Stimulated activated naive B cell treated with anti-CD40 and anti-IgM and Interleukin-4, amounts not matched to agents 10 μg/mL and 1 μg/mL and 100 μg/mL, for 72 hours (primary cell): ENCODE data around the gene CYS1.

ENCODE experiments used
- ATAC-seq, 2 donors: fragments of 150-1000 bp; cut with Tn5 transposase; replicated peaks; 2 replicates each; pipeline ENCODE4 v1.10.0; 2021; ENCODE audit warnings: moderate library complexity in 1 of 2
- DNase-seq: peaks from one replicate; pipeline ENCODE4 v3.0.0; 2021
- H3K27ac Mint-ChIP-seq: one replicate; pipeline ENCODE4 v1.8.0; 2022; ENCODE audit warnings: mild to moderate bottlenecking, mixed read lengths
- H3K27me3 Mint-ChIP-seq, 2 donors: one replicate each; pipeline ENCODE4 v1.8.0; 2022; ENCODE audit warnings: mixed read lengths in 2 of 2
- H3K36me3 Mint-ChIP-seq, 2 donors: one replicate each; pipeline ENCODE4 v1.8.0; 2022; ENCODE audit warnings: mixed read lengths in 2 of 2, mild to moderate bottlenecking in 1 of 2
- H3K4me1 Mint-ChIP-seq, 2 donors: one replicate each; pipeline ENCODE4 v1.8.0; 2022; ENCODE audit warnings: mixed read lengths in 2 of 2, mild to moderate bottlenecking in 1 of 2
- H3K4me3 Mint-ChIP-seq, 2 donors: one replicate each; pipeline ENCODE4 v1.8.0; 2022; ENCODE audit warnings: mild to moderate bottlenecking in 2 of 2, mixed read lengths in 2 of 2, moderate library complexity in 1 of 2
- H3K9me3 Mint-ChIP-seq, 2 donors: one replicate each; pipeline ENCODE4 v1.8.0; 2022; ENCODE audit warnings: mixed read lengths in 2 of 2, mild to moderate bottlenecking in 1 of 2

CYS1 gene

DNA sequence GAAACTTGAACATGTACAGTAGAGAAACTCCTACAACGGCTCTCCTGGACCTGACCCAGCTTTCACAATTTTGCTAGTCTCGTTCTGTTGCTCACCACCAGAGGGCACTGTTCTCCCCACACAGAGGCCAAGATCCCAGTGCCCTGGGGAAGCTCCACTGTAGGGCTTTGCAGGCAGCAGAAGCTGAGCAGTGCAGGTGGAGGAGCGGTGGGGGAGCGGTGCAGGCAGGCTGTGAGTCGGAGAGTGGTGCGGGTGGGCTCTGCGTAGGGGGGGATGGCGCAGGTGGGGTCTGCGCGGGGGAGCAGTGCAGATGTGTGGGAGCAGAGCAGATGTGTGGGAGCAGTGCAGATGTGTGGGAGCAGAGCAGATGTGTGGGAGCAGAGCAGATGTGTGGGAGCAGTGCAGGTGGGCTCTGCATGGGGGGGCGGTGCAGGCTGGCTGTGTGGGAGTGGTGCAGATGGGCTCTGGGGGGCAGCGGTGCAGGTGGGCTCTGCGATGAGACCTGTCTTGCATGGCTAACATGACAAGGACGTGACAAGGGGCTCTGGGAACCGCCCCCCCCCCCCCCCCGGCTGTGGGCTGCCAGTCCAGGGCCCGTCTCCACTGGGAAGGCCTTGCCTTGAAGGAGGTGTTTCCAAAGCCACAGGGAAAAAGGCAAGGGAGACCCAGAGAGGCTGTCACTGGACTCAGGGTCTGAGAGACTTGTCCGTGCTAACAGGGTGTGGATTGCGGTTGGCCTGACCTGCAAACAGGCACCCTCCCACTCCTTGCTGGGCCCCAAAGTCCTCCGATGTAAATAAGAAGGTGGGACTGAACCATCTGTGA lies 7.3 kb downstream of the CYS1 start:
- Mint-ChIP-seq H3K4me1 (peaks cover 7 to 10% of the 10 kb centered on the region in 2 donors), H3K27ac (no peak overlapping the region), H3K27me3 (peaks cover 39 to 56% of the 10 kb centered on the region in 2 donors), H3K36me3 (peaks cover 2 to 3% of the 10 kb centered on the region in 2 donors), H3K4me3 (no peak overlapping the region), H3K9me3 (peaks cover 4 to 5% of the 10 kb centered on the region in 2 donors)
- ATAC-seq = peak; percentile 93 to 94
- peak; percentile 67 for DNase-seq

DNA sequence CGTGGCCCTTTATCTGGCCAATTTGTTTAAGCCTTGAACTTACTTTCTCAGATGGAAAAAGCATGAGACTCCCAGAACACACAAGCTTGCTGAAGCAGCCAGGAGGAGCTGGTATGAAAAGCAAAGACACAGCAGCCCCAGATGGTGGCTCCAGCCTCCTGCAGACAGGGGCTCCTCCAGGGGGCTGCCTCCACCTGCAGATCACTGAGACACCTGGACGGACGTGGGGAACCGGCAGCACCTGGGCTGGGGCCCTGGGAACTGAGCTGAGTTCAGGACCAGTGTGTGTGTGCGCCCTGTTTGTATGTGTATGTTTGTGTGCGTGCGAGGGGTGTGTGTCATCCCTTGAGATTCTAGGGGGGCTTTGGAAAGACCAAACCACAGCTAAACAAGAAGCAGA lies 8.6 kb downstream of the CYS1 start:
- H3K9me3 Mint-ChIP-seq = peaks cover 7% of the 10 kb centered on the region in 2 donors
- peaks cover 5% of the 10 kb centered on the region in 2 donors for H3K36me3 Mint-ChIP-seq
- peaks cover 7 to 10% of the 10 kb centered on the region in 2 donors for H3K4me1 Mint-ChIP-seq
- H3K4me3 Mint-ChIP-seq = no peak overlapping the region
- no peak for ATAC-seq
- no peak for DNase-seq
- H3K27me3 Mint-ChIP-seq = peaks cover 30 to 46% of the 10 kb centered on the region in 2 donors
- H3K27ac Mint-ChIP-seq = no peak overlapping the region

DNA sequence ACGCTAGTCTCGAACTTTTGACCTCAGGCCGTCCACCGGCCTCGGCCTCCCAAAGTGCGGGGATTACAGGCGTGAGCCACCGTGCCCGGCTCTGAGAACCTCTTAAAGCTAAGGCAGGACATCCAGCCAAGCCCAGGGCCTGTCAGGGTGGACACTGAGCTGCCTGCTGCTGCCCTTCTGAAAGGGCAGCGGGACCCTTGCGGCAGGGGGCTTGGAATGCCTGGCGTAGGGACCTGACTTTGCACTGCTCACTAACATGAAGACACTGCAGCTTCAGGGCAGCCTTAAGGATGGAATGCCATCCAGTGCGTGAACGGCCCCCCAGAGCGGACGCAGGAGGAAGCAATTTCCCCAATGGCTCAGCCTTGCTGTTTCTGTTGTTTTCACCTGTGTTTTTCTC lies 9.0 kb downstream of the CYS1 start:
- no peak overlapping the region for H3K27ac Mint-ChIP-seq
- peaks cover 29 to 46% of the 10 kb centered on the region in 2 donors for H3K27me3 Mint-ChIP-seq
- peaks cover 5% of the 10 kb centered on the region in 2 donors for H3K36me3 Mint-ChIP-seq
- no peak overlapping the region for H3K4me3 Mint-ChIP-seq
- no peak for ATAC-seq
- H3K4me1 Mint-ChIP-seq = peaks cover 6 to 7% of the 10 kb centered on the region in 2 donors
- peaks cover 7% of the 10 kb centered on the region in 2 donors for H3K9me3 Mint-ChIP-seq
- DNase-seq = no peak

DNA sequence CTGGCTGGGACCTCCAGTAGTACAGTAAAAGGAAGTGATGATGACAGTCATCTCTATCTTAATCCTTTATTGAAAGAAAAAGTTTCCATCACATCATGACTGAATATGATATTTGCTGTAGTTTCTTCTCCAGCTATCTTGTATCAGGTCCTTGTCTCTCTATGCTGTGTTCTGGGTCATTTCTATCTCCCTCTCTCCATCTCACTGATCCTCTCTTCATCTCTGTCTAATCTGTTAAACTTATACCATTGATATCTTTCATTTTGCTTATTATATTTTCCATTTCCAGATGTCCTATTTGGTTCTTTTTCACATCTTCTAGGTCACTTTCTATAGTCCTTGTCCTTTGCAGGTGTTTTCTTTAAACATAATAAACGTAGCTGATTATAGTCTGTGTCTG lies 12.3 kb downstream of the CYS1 start:
- H3K9me3 Mint-ChIP-seq = peaks cover 7% of the 10 kb centered on the region in 2 donors
- no peak overlapping the region for H3K4me3 Mint-ChIP-seq
- ATAC-seq = no peak
- H3K36me3 Mint-ChIP-seq = peaks cover 5% of the 10 kb centered on the region in 2 donors
- no peak for DNase-seq
- H3K27me3 Mint-ChIP-seq = peaks cover 13 to 35% of the 10 kb centered on the region in 2 donors
- H3K27ac Mint-ChIP-seq = no peak overlapping the region
- H3K4me1 Mint-ChIP-seq = peaks cover 4 to 6% of the 10 kb centered on the region in 2 donors

DNA sequence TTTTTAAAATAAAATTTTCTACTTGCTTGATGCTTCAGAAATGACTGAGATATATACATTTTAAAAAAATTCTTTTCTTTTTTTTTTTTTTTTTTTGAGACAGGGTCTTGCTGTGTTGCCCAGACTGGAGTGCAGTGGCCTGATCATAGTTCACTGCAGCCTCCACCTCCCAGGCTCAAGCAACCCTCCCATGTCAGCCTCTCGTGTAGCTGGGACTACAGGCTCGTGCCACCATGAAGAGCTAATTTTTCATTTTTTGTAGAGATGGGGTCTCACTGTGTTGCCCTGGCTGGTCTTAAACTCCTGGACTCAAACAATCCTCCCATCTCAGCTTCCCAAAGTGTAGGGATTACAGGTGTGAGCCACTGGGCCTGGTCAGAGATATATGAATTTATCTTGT lies 12.9 kb downstream of the CYS1 start:
- H3K4me1 Mint-ChIP-seq = peaks cover 0 to under 1% of the 10 kb centered on the region in 2 donors
- DNase-seq = no peak
- H3K27ac Mint-ChIP-seq = no peak overlapping the region
- peaks cover 5% of the 10 kb centered on the region in 2 donors for H3K36me3 Mint-ChIP-seq
- no peak for ATAC-seq
- H3K9me3 Mint-ChIP-seq = peaks cover 7% of the 10 kb centered on the region in 2 donors
- H3K27me3 Mint-ChIP-seq = peaks cover 8 to 30% of the 10 kb centered on the region in 2 donors
- no peak overlapping the region for H3K4me3 Mint-ChIP-seq

DNA sequence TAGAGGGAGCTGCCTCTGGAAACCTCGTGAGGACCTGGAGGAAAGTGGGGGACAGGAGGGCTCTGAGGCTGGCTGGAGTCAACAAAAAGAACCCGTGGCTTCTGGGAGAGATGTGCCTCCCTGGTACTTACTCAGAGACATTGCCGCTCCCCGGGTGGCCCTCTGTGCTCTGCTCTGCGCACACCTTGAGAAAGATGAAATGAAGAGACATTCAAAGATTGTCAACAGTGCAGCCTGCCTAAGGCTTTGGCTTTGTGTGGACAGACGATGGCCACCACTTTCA lies 14.5 kb downstream of the CYS1 start:
- Mint-ChIP-seq H3K9me3 (peaks cover 7% of the 10 kb centered on the region in 2 donors), H3K27ac (no peak overlapping the region), H3K4me3 (no peak overlapping the region), H3K27me3 (peaks cover 8 to 29% of the 10 kb centered on the region in 2 donors), H3K36me3 (peaks cover 5% of the 10 kb centered on the region in 2 donors), H3K4me1 (no peaks in the 10 kb centered on the region)
- DNase-seq = no peak
- ATAC-seq = no peak

DNA sequence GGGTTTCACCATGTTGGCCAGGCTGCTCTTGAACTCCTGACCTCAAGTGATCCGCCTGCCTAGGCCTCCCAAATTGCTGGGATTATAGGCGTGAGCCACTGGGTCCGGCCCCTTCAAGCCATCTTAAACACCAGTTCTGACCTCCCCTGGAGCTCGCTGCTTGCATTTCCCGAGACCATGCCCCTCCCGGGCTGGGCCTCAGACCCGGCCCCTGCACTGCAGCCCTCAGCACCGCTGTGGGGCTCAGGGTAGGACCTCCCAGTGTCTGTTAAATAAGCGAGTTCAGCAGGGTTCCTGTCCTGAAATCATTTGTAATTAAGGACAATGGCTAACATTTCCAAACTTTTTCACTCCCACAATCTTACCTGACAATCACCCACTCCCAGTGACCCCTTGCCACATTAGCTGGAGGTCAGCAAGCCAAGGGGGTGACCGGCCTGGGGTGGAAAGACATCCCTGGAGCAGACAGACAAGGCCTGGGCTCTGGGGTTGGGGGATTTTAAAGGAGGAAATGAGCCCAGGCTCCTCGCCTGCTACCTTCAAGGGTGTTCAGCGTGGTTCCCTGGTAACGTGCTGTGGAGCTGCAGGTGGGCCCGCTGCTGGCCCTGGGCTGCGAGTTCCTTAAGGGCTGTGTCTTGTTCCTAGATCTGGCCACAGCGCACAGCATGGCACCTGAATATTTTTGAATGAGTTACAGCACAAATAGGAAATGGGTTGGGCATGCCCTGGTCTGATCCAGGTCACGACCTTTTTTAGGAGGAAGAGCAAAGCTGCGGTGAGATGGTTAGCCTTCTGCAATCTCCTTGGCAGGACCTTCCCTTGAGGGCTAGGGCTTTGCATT lies 15.1 kb downstream of the CYS1 start:
- Mint-ChIP-seq H3K27ac (no peak overlapping the region), H3K9me3 (peaks cover 7% of the 10 kb centered on the region in 2 donors), H3K27me3 (peaks cover 8 to 27% of the 10 kb centered on the region in 2 donors), H3K4me3 (no peak overlapping the region), H3K4me1 (no peaks in the 10 kb centered on the region), H3K36me3 (peaks cover 5% of the 10 kb centered on the region in 2 donors)
- ATAC-seq (no peak), DNase-seq (no peak)

DNA sequence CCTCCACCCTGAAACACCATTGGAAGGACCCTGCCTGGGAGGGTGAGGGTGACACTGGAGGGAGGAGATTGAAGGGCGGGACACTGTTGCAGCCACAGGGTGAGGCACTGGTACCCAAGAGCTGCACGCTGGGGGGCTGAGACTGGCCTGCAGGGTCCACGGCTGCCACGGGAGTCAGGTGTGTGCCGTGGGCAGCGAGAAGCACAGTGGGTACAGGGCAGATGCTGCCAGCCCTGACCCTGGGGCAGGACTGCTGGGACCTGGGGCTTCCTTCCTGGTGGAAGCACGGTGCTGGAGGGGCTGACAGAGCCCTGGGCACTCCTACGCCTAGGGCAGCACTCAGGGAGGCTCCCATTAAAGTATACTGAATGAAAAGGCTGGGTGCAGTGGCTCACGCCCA lies 16.6 kb downstream of the CYS1 start:
- Mint-ChIP-seq H3K36me3 (peaks cover 5% of the 10 kb centered on the region in 2 donors), H3K27ac (no peak overlapping the region), H3K27me3 (peaks cover 8 to 25% of the 10 kb centered on the region in 2 donors), H3K4me3 (no peak overlapping the region), H3K9me3 (peaks cover 7% of the 10 kb centered on the region in 2 donors), H3K4me1 (no peaks in the 10 kb centered on the region)
- ATAC-seq = no peak
- no peak for DNase-seq

DNA sequence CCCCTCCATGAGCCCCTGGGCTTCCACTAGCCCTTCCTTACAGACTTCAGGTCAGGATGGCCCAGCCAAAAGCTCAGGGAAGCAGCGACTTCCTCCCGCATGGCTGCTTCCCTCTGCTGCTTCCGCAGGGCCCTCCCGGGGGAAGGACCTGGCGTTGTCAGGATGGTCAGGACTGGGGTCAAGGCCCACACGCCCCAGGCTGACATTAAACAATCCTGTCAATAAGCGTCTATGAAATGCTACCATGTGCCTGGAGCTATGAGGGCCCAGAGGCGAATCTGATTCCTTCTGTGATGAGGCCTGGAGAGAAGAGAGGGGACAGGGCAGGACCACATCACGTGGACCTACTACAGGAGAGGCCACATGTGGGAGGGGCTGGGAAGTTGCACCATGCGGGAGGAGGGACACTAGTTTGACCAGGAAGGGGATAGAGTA lies 17.3 kb downstream of the CYS1 start:
- peaks cover 8 to 25% of the 10 kb centered on the region in 2 donors for H3K27me3 Mint-ChIP-seq
- no peak overlapping the region for H3K27ac Mint-ChIP-seq
- peaks cover 3% of the 10 kb centered on the region in 2 donors for H3K36me3 Mint-ChIP-seq

DNA sequence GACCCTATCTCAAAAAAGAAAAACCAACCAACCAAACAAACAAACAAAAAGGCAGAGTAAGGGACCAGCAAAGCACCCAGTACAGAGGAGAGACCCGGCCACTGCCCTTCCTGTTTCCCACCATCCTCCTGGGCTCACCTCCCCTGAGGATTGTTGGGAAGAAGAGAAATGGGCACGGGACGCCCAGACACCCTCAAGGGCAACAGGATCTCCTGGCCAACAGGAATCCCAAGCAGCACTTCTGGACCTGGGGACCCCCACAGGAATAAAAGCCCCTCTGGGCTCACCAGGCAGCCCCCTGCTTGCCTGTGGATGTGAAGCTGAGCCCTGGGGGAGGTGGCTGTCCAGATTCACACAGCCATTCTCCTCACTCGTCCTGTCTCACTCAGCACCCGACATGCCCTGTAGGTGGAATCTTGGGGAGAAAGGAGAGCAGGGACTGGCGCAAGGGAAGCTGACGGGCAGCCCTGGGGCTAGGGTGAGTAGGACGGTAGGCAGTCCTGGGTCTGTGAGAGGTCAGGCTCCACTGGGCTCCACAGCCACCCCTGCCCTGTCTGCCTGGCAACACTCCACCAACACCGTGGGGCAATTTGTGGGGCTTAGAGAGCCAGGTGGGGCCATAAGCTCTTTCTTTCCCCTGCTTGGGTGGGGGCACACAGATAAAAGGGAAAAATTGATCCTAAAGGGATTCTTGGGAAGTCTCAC lies 18.8 kb downstream of the CYS1 start:
- peaks cover 5 to 10% of the 10 kb centered on the region in 2 donors for H3K4me1 Mint-ChIP-seq
- peaks cover 6 to 32% of the 10 kb centered on the region in 2 donors for H3K27me3 Mint-ChIP-seq
- no peaks in the 10 kb centered on the region for H3K9me3 Mint-ChIP-seq
- DNase-seq (no peak), ATAC-seq (no peak)
- no peak overlapping the region for H3K4me3 Mint-ChIP-seq
- peaks cover 0 to 2% of the 10 kb centered on the region in 2 donors for H3K36me3 Mint-ChIP-seq
- no peak overlapping the region for H3K27ac Mint-ChIP-seq

More for the DNA sequence above, 17.3 kb downstream of the CYS1 start:
- ATAC-seq (no peak), DNase-seq (no peak)
- Mint-ChIP-seq H3K4me1 (no peaks in the 10 kb centered on the region), H3K4me3 (no peak overlapping the region), H3K9me3 (peaks cover 3% of the 10 kb centered on the region in 2 donors)

DNA sequence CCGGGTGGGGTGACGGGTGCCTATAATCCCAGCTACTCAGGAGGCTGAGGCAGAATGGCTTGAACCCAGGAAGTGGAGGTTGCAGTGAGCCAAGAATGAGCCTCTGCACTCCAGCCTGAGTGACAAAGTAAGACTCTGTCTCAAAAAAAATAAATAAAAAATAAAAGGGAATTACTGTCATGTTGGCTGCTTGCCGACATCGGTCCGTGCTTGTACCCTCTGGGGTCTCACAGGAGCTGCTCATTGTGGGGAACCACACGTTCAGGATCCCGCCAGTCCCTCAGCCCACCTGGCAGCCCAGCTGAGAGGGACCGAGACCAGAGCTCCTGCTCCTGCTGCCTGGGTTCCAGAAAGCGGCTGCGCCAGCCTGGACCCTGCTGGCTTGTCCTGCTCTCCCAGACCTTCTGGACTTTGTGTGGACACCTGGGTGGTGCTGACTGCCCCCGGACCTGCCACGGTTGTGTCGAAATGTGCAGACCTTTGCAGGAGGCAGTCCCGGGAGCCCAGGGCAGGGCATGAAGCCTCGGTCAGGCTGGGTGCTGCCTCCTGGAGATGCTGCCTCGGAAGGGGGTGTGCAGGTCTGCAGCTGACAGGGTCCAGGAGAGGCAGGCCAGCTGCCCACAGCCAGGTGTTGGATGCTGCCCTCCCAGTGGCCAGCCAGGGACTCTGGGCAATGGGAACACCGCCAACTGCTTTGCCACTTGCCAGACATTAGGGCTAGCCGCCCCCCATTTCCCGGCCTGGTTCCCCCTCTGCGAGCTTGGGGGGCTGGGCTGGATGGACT lies 20.5 kb downstream of the CYS1 start:
- H3K4me1 Mint-ChIP-seq = peaks cover 6 to 10% of the 10 kb centered on the region in 2 donors
- no peaks in the 10 kb centered on the region for H3K9me3 Mint-ChIP-seq
- H3K27me3 Mint-ChIP-seq = peaks cover 4 to 15% of the 10 kb centered on the region in 2 donors
- no peak overlapping the region for H3K27ac Mint-ChIP-seq
- no peak for ATAC-seq
- H3K36me3 Mint-ChIP-seq = peaks cover 5 to 10% of the 10 kb centered on the region in 2 donors
- DNase-seq = no peak
- no peak overlapping the region for H3K4me3 Mint-ChIP-seq

DNA sequence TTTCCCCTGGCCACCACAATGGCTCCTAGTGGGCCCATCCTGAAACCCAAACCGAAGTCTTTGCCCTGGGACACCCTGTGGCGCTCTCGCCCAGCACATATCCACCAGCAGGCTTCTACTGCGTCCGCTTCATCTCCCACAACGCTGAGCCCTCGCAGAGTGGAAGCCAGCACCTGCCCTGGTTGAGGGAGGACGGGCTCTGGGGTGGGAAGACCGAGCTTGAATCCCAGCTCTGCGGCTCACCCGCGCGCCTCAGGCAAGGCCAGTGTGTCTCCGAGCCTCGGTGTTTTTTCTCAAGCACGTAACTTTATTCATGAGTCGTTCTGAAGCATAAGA lies 21.2 kb downstream of the CYS1 start:
- no peak overlapping the region for H3K27ac Mint-ChIP-seq
- H3K4me1 Mint-ChIP-seq = peaks cover 6 to 10% of the 10 kb centered on the region in 2 donors
- H3K27me3 Mint-ChIP-seq = peaks cover 4 to 15% of the 10 kb centered on the region in 2 donors
- no peak overlapping the region for H3K4me3 Mint-ChIP-seq
- DNase-seq (no peak), ATAC-seq (no peak)
- no peaks in the 10 kb centered on the region for H3K9me3 Mint-ChIP-seq
- H3K36me3 Mint-ChIP-seq = peaks cover 7 to 18% of the 10 kb centered on the region in 2 donors

DNA sequence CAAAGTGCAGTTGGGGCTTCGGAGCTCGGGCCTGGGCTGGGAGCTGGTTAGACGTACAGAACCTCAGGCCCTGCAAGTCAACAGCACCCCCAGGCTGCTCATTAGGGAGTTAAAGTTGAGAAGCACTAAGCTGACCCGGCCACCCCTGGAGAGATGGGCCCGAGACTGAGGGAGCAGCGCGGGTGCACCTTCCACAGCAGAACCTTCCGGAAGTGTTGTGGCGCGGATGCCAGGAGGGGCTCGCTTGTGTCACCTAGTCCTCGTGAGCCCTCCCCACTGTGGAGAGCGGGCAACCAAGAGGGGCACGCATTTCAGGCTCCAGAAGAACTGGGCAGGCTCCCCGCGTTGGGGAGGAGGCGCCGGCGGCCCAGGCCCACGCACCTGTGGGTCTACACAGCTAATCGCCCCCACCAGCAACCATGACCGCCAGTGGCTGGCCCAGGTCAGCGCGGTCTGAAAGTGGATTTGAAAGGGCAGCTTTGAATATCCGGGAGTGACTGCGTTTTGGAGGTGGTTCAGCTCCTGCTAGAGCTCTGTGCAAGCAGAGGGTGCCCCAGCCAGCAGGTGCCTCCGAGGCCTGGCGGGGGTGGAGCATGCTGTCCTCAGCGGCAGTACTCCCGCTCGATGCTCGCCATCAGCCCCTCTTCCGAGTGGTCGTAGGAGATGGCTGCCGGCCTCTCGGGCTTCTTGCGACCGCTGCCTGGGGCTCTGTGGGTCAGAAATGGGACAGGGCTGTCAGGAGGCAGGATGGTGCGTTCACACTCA lies 21.8 kb downstream of the CYS1 start:
- peaks cover 6 to 10% of the 10 kb centered on the region in 2 donors for H3K4me1 Mint-ChIP-seq
- peaks cover 11 to 21% of the 10 kb centered on the region in 2 donors for H3K36me3 Mint-ChIP-seq
- ATAC-seq = no peak
- peaks cover 4 to 15% of the 10 kb centered on the region in 2 donors for H3K27me3 Mint-ChIP-seq
- no peak for DNase-seq
- H3K4me3 Mint-ChIP-seq = no peak overlapping the region
- no peak overlapping the region for H3K27ac Mint-ChIP-seq
- H3K9me3 Mint-ChIP-seq = no peaks in the 10 kb centered on the region
